ENCODE results near the gene HPCAL1. TPM values are rescaled to one million over a fixed set of nuclear protein-coding genes. Genes with fewer than 3 reads are reported as not detected.

Gene HPCAL1
- total RNA-seq, 1 donor: 34.4 TPM

DNA sequence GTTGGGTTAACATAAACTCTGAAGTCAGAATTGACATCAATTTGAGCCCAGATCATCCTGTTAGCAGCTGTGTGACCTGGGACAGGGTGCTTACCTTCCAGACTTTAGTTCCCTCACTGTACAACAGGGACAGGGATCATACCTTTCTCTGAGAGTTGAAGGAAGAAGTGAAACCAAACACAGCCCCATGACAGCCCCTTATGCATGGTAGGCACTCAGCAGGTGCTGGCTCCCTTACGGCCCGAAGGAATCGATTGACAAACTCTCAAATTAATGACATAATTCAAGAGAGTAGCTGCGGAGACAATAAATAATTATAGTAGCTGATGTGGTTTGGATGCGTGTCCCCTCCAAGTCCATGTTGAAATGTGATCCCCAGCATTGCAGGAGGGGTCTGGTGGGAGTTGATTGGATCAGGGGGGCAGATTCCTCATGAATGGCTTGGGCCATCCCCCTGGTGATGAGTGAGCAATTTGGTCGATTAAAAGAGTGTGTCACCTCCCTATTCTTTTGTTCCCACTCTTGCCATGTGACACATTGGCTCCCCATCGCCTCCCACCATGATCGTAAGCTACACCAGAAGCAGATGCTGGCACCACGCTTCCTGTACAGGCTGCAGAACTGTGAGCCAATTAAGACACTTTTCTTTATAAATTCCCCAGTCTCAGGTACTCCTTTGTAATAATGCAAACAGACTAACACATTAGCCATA, 73.0 kb downstream of the HPCAL1 start:
- no peak overlapping the region for H3K4me3 ChIP-seq (ENCODE audit: low read depth, low read length)
- no peak for DNase-seq (ENCODE audit: low read depth)
- TF ChIP-seq, protein P1, sequence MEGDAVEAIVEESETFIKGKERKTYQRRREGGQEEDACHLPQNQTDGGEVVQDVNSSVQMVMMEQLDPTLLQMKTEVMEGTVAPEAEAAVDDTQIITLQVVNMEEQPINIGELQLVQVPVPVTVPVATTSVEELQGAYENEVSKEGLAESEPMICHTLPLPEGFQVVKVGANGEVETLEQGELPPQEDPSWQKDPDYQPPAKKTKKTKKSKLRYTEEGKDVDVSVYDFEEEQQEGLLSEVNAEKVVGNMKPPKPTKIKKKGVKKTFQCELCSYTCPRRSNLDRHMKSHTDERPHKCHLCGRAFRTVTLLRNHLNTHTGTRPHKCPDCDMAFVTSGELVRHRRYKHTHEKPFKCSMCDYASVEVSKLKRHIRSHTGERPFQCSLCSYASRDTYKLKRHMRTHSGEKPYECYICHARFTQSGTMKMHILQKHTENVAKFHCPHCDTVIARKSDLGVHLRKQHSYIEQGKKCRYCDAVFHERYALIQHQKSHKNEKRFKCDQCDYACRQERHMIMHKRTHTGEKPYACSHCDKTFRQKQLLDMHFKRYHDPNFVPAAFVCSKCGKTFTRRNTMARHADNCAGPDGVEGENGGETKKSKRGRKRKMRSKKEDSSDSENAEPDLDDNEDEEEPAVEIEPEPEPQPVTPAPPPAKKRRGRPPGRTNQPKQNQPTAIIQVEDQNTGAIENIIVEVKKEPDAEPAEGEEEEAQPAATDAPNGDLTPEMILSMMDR (IDR thresholded peaks at IDR 0.05; ENCODE audit: insufficient read depth, low read length): no peak

DNA sequence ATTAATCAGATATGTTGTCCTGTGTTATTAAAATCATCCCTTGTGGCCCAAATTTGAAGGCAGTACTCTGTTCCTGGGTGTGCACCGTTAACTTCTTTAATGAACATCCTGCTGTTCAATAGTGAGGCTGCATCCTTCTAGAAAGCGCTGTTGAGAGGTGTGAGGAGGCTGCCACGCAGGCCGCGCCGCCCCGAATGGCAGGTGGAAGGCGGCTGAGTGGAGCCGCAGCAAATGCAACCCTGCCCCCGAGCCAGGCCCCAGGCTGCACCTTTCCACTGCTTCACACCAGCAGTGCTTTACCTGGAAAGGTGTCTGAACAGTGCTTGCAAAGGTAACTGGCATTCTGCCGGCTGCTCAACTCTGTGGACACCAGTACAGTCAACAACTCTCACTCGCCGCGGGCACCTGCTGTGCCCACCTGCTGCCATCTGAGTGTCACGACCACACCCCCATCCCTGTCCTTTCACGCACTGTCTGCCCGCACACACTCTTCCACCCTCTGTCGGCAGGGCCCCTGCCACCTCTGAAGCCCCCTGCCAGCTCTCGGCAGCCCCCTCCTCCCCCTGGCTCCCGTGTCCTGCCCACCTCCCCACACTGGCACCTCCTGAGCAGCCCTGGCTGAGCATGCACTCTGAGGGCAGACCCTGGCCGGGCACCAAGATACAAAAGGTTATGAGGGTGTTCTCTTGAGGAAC, 74.5 kb downstream of the HPCAL1 start:
- no peak for DNase-seq (ENCODE audit: low read depth)
- no peak overlapping the region for H3K4me3 ChIP-seq (ENCODE audit: low read depth, low read length)
- TF ChIP-seq, protein P1 (IDR thresholded peaks at IDR 0.05; ENCODE audit: insufficient read depth, low read length): no peak

DNA sequence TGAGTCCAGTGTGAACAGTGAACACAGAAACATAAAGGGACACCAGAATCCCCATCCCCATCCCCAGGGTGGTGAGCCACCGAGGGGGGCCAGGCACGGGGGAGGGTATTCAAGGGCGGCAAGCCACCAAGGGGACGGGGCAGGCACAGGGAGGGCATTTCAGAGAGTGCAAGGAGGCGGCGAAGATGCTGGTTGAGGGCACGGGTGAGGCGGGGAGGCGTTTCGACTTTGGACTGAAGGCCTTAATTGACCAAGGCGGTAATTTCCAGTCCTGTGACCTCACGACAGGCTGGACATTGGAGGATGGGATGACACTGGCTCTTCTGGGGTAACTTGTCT, 75.0 kb downstream of the HPCAL1 start:
- TF ChIP-seq, protein P1 (IDR thresholded peaks at IDR 0.05; ENCODE audit: insufficient read depth, low read length): no peak
- no peak for DNase-seq (ENCODE audit: low read depth)
- H3K4me3 ChIP-seq (ENCODE audit: low read depth, low read length): no peak overlapping the region

DNA sequence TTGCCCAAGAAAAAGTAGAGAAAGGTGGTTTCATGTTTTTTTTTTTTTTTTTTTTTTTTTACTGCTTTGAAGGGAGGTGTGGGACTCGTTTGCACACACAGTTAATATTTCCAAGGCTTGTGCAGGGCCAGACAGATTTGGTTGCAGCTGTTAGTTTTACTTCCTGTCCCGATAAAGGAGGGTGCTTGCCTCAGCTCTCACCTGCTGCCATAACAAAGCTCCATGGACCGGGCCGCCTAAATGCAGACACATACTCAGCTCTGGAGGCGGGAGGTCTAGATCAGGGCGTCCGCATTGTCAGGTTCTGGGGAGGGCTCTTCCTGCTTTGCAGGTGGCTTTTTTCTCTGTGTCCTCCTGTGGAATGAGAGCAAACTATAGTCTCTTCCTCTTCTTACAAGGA, 75.5 kb downstream of the HPCAL1 start:
- H3K4me3 ChIP-seq (ENCODE audit: low read depth, low read length): no peak overlapping the region
- TF ChIP-seq, protein P1 (IDR thresholded peaks at IDR 0.05; ENCODE audit: insufficient read depth, low read length): no peak
- DNase-seq (ENCODE audit: low read depth): no peak

DNA sequence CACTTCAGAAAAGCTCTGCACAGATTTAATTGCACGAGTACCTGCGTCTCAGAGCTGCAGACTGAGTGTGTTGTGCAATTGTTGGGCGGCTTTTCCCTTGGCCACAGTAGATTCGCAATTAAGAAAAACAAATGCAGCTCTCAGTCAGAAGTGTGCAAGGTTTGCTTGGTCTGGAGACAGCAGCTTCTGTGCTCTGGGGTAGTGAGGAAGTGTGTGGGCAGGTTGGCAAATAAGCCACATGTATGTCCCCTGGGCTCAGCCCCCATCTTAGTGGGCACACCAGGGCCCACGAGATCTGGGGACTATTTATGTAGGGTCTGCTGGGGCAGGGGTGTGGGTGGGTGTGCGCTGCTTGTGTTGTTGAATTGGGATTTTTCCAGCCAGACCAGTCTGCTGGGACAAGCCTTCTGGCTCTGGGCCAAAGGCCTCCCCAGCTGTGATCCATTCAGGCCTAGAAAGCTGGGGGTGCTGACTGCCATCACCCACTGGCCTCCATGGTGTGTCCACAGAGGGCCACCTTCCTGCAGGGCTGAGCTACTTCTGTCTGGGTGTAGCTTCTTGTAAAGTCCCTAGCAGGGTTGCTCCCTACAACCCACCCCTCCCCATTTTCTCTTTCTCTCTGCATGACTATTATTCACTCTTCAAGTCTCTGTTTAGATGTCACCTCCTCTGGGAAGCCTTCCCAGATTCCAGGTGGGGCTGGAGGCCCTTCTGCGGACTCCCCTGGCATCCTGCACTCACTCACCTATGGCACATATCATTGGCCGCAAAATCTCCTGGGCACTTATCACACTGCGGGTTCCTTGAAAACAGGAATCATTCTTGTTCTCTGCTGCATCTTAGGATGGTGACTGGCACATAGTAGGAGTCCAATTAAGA, 77.6 kb downstream of the HPCAL1 start:
- no peak overlapping the region for H3K4me3 ChIP-seq (ENCODE audit: low read depth, low read length)
- TF ChIP-seq, protein P1 (IDR thresholded peaks at IDR 0.05; ENCODE audit: insufficient read depth, low read length): no peak
- DNase-seq (ENCODE audit: low read depth): no peak

DNA sequence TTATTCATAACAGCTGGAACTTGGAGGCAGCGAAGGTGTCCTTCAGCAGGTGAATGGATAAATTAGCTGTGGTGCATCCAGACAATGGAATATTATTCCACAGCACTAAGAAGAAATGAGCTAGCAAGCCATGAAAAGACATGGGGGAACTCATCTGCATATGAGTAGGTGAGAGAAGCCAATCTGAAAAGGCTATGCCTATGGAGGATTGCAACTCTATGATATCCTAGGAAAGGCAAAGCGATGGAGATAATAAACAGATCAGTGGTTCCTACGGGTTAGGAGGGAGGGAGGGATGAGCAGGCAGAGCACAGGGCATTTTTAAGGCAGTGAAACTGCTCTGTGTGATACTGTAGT, 79.3 kb downstream of the HPCAL1 start:
- TF ChIP-seq, protein P1 (IDR thresholded peaks at IDR 0.05; ENCODE audit: insufficient read depth, low read length): no peak
- no peak overlapping the region for H3K4me3 ChIP-seq (ENCODE audit: low read depth, low read length)
- no peak for DNase-seq (ENCODE audit: low read depth)

All from fibroblast of the aortic adventitia (primary cell).